Panc1 (cell line): ENCODE measurements around the gene NID1. TPM values are rescaled to one million over a fixed set of nuclear protein-coding genes. Genes with fewer than 3 reads are reported as not detected.

ENCODE experiments used
- ATAC-seq: fragments of 200-7000 bp; cut with Tn5 transposase; 2 replicates; pipeline ENCODE4 v1.9.1; 2020; ENCODE audit warnings: mild to moderate bottlenecking, moderate library complexity
- BruUV-seq: library from RNA; stranded (reverse); fragments of 400-500 nt; replicated peaks from 2 replicates; lab custom pipeline; 2021; lab: Mats Ljungman, UMichigan
- CTCF ChIA-PET: fragments of 300-600 bp; sonication (Branson Sonifier 250); formaldehyde crosslinking; loops from one replicate; lab custom pipeline; 2022; ENCODE audit warnings: antibody characterized with exemption; lab: Charles Lee
- POLR2A ChIA-PET: fragments of 300-600 bp; sonication (Branson Sonifier 250); formaldehyde crosslinking; loops from one replicate; lab custom pipeline; 2022; ENCODE audit warnings: antibody characterized with exemption; lab: Charles Lee
- DNase-seq: peaks from one replicate; pipeline ENCODE4 v3.0.0-alpha.2; 2010; ENCODE audit warnings: low read depth, low spot score
- H3K27ac ChIP-seq: 2 replicates; pipeline ENCODE4 v1.5.1; 2011; ENCODE audit warnings: mild to moderate bottlenecking, low read length, inconsistent platforms
- H3K27me3 ChIP-seq: fragments of 200-500 bp; sonication (Bioruptor generic); 2 replicates; pipeline ENCODE4 v1.6.0; 2014; ENCODE audit warnings: low read length, inconsistent platforms; ENCODE audit not compliant: control insufficient read depth, insufficient read depth
- H3K36me3 ChIP-seq: fragments of 200-500 bp; sonication (Bioruptor generic); 2 replicates; pipeline ENCODE4 v1.5.1; 2014; ENCODE audit warnings: inconsistent platforms, mild to moderate bottlenecking, low read length, moderate library complexity; ENCODE audit not compliant: control insufficient read depth, insufficient read depth
- H3K4me1 ChIP-seq: 2 replicates; pipeline ENCODE4 v1.5.1; 2011; ENCODE audit warnings: inconsistent platforms, mild to moderate bottlenecking, low read length, moderate library complexity; ENCODE audit not compliant: control insufficient read depth, insufficient read depth
- H3K4me3 ChIP-seq, 2 experiments: 2 replicates each; pipeline ENCODE4 v1.5.1; 2011 to 2012; ENCODE audit warnings: low read depth in 2 of 2, low read length in 2 of 2, mild to moderate bottlenecking in 2 of 2, inconsistent platforms in 1 of 2, moderate library complexity in 1 of 2
- H3K9me3 ChIP-seq: fragments of 200-500 bp; sonication (Bioruptor generic); 2 replicates; pipeline ENCODE4 v1.5.1; 2014; ENCODE audit warnings: low read depth, mild to moderate bottlenecking, inconsistent platforms, low read length, moderate library complexity; ENCODE audit not compliant: control insufficient read depth, insufficient read depth
- CTCF ChIP-seq: fragments of 450-650 bp; IDR thresholded peaks from 2 replicates; pipeline ENCODE4 v1.5.1; 2017; ENCODE audit warnings: mild to moderate bottlenecking
- POLR2AphosphoS5 ChIP-seq: IDR thresholded peaks from 2 replicates; pipeline ENCODE4 v1.6.1; 2012; ENCODE audit warnings: mild to moderate bottlenecking, low read depth, low read length, moderate library complexity
- REST ChIP-seq, 2 experiments: IDR thresholded peaks; 2 replicates each; pipeline ENCODE4 v1.6.1; 2011 to 2012; ENCODE audit warnings: low read depth in 2 of 2, control low read depth in 1 of 2, low read length in 1 of 2, mild to moderate bottlenecking in 1 of 2, moderate library complexity in 1 of 2; ENCODE audit not compliant: insufficient read depth in 1 of 2
- SIN3A ChIP-seq: IDR thresholded peaks from 2 replicates; pipeline ENCODE4 v1.6.1; 2012; ENCODE audit warnings: low read depth, mild to moderate bottlenecking, low read length, moderate library complexity, borderline replicate concordance; ENCODE audit not compliant: insufficient read depth
- TCF7L2 ChIP-seq: IDR thresholded peaks from 2 replicates; pipeline ENCODE4 v1.6.1; 2011; ENCODE audit warnings: mild to moderate bottlenecking, low read depth, low read length, inconsistent platforms
- in situ Hi-C: cut with HindIII; loops from 2 replicates; pipeline ENCODE4 v1.10.0; 2016; ENCODE audit warnings: low sequenced_read_pairs, low pct_unique_long_range_greater_than_20kb
- intact Hi-C: fragments of 100-400 bp; cut with micrococcal nuclease; formaldehyde crosslinking; loops from one replicate; pipeline ENCODE4 v1.10.0; 2022; ENCODE audit not compliant: unreplicated experiment
- total RNA-seq: library from RNA; stranded (reverse); gene quantifications from one replicate; pipeline ENCODE4 v1.2.1, GENCODE V29; 2021; ENCODE audit not compliant: unreplicated experiment

Gene NID1
- total RNA-seq, 1 experiment from 2014 or later: 89.3 TPM

GRCh38 chr1:235995511-235995910 lies 69.4 kb downstream of the NID1 start:
- intact Hi-C loops: no loop called here
- no peaks in the 10 kb centered on the region for H3K36me3 ChIP-seq
- no peak for TF ChIP-seq REST (IDR thresholded peaks at IDR 0.05; ENCODE audit: insufficient read depth in 1 of 2, low read depth in 2 of 2, low read length in 1 of 2)
- TF ChIP-seq SIN3A: no peak
- no peak for TF ChIP-seq CTCF
- TF ChIP-seq TCF7L2: no peak
- no peak for TF ChIP-seq POLR2AphosphoS5
- no peak for DNase-seq
- H3K27me3 ChIP-seq: no peaks in the 10 kb centered on the region
- BruUV-seq: no TSS peak
- H3K27ac ChIP-seq: no peak overlapping the region
- CTCF ChIA-PET: no interaction called here
- POLR2A ChIA-PET: no interaction called here
- ATAC-seq: no peak
- no peaks in the 10 kb centered on the region for H3K9me3 ChIP-seq
- in situ Hi-C loops: no loop called here
- no peak overlapping the region for H3K4me3 ChIP-seq
- H3K4me1 ChIP-seq: no peaks in the 10 kb centered on the region

- DNase-seq: no peak
- no TSS peak for BruUV-seq
- intact Hi-C loops (no loop called here), in situ Hi-C loops (no loop called here)
- H3K27ac ChIP-seq: no peak overlapping the region
- no peak for TF ChIP-seq REST (IDR thresholded peaks at IDR 0.05; ENCODE audit: insufficient read depth in 1 of 2, low read depth in 2 of 2, low read length in 1 of 2)
- no peak for TF ChIP-seq POLR2AphosphoS5
- TF ChIP-seq SIN3A: no peak
- no peak for TF ChIP-seq TCF7L2
- TF ChIP-seq CTCF: no peak
- no peaks in the 10 kb centered on the region for H3K9me3 ChIP-seq
- ChIA-PET CTCF (no interaction called here), POLR2A (no interaction called here)
- no peak overlapping the region for H3K4me3 ChIP-seq
- no peak for ATAC-seq
- no peaks in the 10 kb centered on the region for H3K4me1 ChIP-seq
- no peaks in the 10 kb centered on the region for H3K36me3 ChIP-seq
- H3K27me3 ChIP-seq: no peaks in the 10 kb centered on the region
These were observed 71.2 kb downstream of the NID1 start for GRCh38 chr1:235993652-235994051.
